ENCODE measurements around the gene TPRKB.
"Not testable (repeated sequence)": the region's sequence is repeated elsewhere in the genome, so short reads cannot be mapped to it uniquely, and the experiment has no call there.

TPRKB gene

DNA sequence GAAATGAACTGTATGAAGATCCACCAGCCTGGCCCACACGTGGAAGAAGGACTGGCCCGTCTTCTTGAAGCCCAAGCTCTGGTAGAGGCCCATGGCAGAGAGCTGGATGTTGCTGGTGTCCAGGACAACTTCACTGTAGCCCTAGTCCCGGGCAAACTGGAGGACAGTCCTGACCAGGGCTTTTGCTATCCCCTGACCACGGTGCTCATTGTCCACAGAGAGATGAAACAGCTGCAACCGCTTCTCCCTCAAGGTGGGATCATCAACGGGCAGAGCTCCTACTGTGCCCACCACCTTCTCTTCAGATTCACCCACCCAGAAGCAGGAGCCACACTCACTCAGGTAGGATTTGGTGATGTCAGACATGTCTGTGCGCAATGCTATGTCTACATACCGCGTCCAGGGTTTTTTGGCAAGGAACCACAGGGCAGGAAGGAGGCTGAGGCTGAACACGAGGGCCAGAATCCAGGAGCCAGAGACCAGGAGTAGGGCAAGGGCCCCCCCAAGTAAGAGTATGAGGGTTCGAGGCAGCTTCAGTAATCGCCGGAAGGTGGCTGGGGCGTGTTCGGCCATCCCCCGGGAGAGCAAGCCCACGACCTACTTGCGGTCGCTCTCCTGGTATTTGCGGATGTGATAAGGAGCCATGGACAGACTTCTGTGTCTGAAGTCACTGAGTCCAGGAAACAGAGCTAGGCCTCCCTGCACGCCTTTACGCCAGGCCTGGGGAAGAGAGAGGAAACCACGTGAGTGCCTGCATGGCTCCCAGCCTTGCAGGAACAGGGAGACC lies 36.3 kb downstream of the TPRKB start:
- no peak overlapping the region for H3K4me3 ChIP-seq (replicated peaks in 1 of 2; ENCODE audit: low read depth in 2 of 2, low read length in 2 of 2)
- DNase-seq (ENCODE audit: low read depth in 2 of 2), result no peak
- no peak for TF ChIP-seq CTCF (IDR thresholded peaks at IDR 0.05; ENCODE audit: low read depth, low read length)

- no peak overlapping the region for H3K4me3 ChIP-seq (replicated peaks in 1 of 2; ENCODE audit: low read depth in 2 of 2, low read length in 2 of 2)
- no peak for TF ChIP-seq CTCF (IDR thresholded peaks at IDR 0.05; ENCODE audit: low read depth, low read length)
- DNase-seq (ENCODE audit: low read depth in 2 of 2), result no peak
These were observed 37.0 kb downstream of the TPRKB start for GRCh38 chr2:73700131-73700611.

GRCh38 chr2:73699437-73699836 lies 37.7 kb downstream of the TPRKB start:
- no peak for DNase-seq (ENCODE audit: low read depth in 2 of 2)
- TF ChIP-seq CTCF (IDR thresholded peaks at IDR 0.05; ENCODE audit: low read depth, low read length), result no peak
- no peak overlapping the region for H3K4me3 ChIP-seq (replicated peaks in 1 of 2; ENCODE audit: low read depth in 2 of 2, low read length in 2 of 2)

GRCh38 chr2:73698101-73698500 lies 39.0 kb downstream of the TPRKB start:
- H3K4me3 ChIP-seq (replicated peaks in 1 of 2; ENCODE audit: low read depth in 2 of 2, low read length in 2 of 2), result no peak overlapping the region
- no peak for TF ChIP-seq CTCF (IDR thresholded peaks at IDR 0.05; ENCODE audit: low read depth, low read length)
- no peak for DNase-seq (ENCODE audit: low read depth in 2 of 2)

GRCh38 chr2:73697606-73698005 lies 39.5 kb downstream of the TPRKB start:
- peak; percentile 33 to 57 for DNase-seq (ENCODE audit: low read depth in 2 of 2)
- no peak for TF ChIP-seq CTCF (IDR thresholded peaks at IDR 0.05; ENCODE audit: low read depth, low read length)
- no peak overlapping the region for H3K4me3 ChIP-seq (replicated peaks in 1 of 2; ENCODE audit: low read depth in 2 of 2, low read length in 2 of 2)

GRCh38 chr2:73696985-73697384 lies 40.2 kb downstream of the TPRKB start:
- not testable (repeated sequence) for H3K4me3 ChIP-seq (replicated peaks in 1 of 2; ENCODE audit: low read depth in 2 of 2, low read length in 2 of 2)

DNA sequence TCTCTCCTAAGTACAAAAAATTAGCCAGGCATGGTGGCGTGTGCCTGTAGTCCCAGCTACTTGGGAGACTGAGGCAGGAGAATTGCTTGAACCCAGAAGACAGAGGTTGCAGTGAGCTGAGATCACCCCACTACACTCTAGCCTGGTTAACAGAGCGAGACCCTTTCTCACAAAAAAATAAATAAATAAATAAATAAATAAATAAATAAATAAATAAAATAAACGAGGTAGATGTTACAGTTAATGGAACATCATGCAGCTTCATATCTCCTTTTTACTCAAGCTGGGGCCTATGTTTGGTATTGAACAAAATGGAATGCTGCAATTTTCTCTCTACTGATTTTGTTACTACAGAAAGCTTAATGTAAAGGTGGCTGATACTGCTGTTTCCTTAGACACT lies 40.6 kb downstream of the TPRKB start:
- not testable (repeated sequence) for DNase-seq (ENCODE audit: low read depth in 2 of 2)

More at GRCh38 chr2:73696985-73697384, 40.2 kb downstream of the TPRKB start:
- DNase-seq (ENCODE audit: low read depth in 2 of 2), result not testable (repeated sequence)

More for the DNA sequence above, 40.6 kb downstream of the TPRKB start:
- H3K4me3 ChIP-seq (replicated peaks in 1 of 2; ENCODE audit: low read depth in 2 of 2, low read length in 2 of 2), result not testable (repeated sequence)
